ENCODE results near the gene THEMIS2. TPM values are rescaled to one million over a fixed set of nuclear protein-coding genes. Genes with fewer than 3 reads are reported as not detected.

THEMIS2 gene
- total and polyA plus RNA-seq, 4 donors, result 5.3 to 36.1 (median 26.2) TPM

GRCh38 chr1:27858949-27859576 is 13.3 kb upstream of the THEMIS2 start:
- DNase-seq, result no peak
- H3K9me3 ChIP-seq (ENCODE audit: control insufficient read depth, low read length), result no peaks in the 10 kb centered on the region
- H3K36me3 ChIP-seq (ENCODE audit: control insufficient read depth in 1 of 2, insufficient read depth in 2 of 2, low read length in 1 of 2), result no peaks in the 10 kb centered on the region
- no peaks in the 10 kb centered on the region for H3K27me3 ChIP-seq (ENCODE audit: control insufficient read depth in 1 of 2, insufficient read depth in 2 of 2, low read length in 1 of 2)
- WGBS, 2 donors, result 87 to 91% methylated on average over 14 of the region's 14 CpGs
- no peak overlapping the region for H3K4me3 ChIP-seq (ENCODE audit: low read length in 2 of 2)
- no peak for ATAC-seq (ENCODE audit: low FRiP score)
- intact Hi-C loops (cut with DNase I), result loop anchor here in 1 of 2 donors (2.0 kb wide), 1 partner anchor 120 kb away; no protein-coding TSS in a partner anchor
- no peak overlapping the region for H3K27ac ChIP-seq (ENCODE audit: low read depth in 1 of 2, low read length in 2 of 2)
- no peaks in the 10 kb centered on the region for H3K4me1 ChIP-seq (ENCODE audit: control insufficient read depth in 1 of 2, insufficient read depth in 2 of 2, low read length in 2 of 2)

- DNase-seq (no peak), ATAC-seq (ENCODE audit: low FRiP score) (no peak)
- 92 to 95% methylated on average over 10 of the region's 10 CpGs for WGBS, 2 donors
- intact Hi-C loops (cut with DNase I), result loop anchor here in 1 of 2 donors (10.0 kb wide), 1 partner anchor 353 kb away; no protein-coding TSS in a partner anchor
- H3K27me3 ChIP-seq (ENCODE audit: control insufficient read depth in 1 of 2, insufficient read depth in 2 of 2, low read length in 1 of 2), result no peaks in the 10 kb centered on the region
- no peaks in the 10 kb centered on the region for H3K36me3 ChIP-seq (ENCODE audit: control insufficient read depth in 1 of 2, insufficient read depth in 2 of 2, low read length in 1 of 2)
- no peaks in the 10 kb centered on the region for H3K9me3 ChIP-seq (ENCODE audit: control insufficient read depth, low read length)
- H3K27ac ChIP-seq (ENCODE audit: low read depth in 1 of 2, low read length in 2 of 2), result no peak overlapping the region
- H3K4me3 ChIP-seq (ENCODE audit: low read length in 2 of 2), result no peak overlapping the region
- no peaks in the 10 kb centered on the region for H3K4me1 ChIP-seq (ENCODE audit: control insufficient read depth in 1 of 2, insufficient read depth in 2 of 2, low read length in 2 of 2)
Observed at GRCh38 chr1:27861436-27861835, 10.9 kb upstream of the THEMIS2 start.

DNA sequence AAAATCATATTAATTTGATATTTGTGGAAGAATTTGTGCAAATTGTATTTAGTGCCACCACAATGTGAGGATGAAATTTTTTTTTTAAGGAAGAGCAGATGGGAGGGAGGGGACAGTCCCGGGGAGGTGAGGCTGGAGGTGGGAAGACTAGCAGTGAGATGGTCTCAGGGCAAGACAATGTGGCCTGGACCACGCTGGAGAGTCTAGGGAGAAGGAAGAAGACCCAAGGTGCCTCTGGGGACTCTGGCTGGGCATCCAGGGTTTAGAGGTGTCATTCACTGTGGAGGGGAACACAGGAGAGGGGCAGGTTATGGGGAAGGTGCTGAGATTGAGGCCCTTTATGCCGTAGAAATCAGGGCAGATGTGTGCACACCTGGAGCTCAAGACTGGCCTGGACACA is 10.3 kb upstream of the THEMIS2 start:
- 81 to 82% methylated on average over 3 of the region's 3 CpGs for WGBS, 2 donors
- intact Hi-C loops (cut with DNase I), result loop anchor here in 1 of 2 donors (10.0 kb wide), 1 partner anchor 353 kb away; no protein-coding TSS in a partner anchor
- Histone ChIP-seq H3K36me3 (ENCODE audit: control insufficient read depth in 1 of 2, insufficient read depth in 2 of 2, low read length in 1 of 2) (no peaks in the 10 kb centered on the region), H3K27me3 (ENCODE audit: control insufficient read depth in 1 of 2, insufficient read depth in 2 of 2, low read length in 1 of 2) (no peaks in the 10 kb centered on the region), H3K9me3 (ENCODE audit: control insufficient read depth, low read length) (no peaks in the 10 kb centered on the region), H3K4me3 (ENCODE audit: low read length in 2 of 2) (no peak overlapping the region), H3K4me1 (ENCODE audit: control insufficient read depth in 1 of 2, insufficient read depth in 2 of 2, low read length in 2 of 2) (no peaks in the 10 kb centered on the region), H3K27ac (ENCODE audit: low read depth in 1 of 2, low read length in 2 of 2) (no peak overlapping the region)
- no peak for DNase-seq
- ATAC-seq (ENCODE audit: low FRiP score), result no peak

- Histone ChIP-seq H3K27me3 (ENCODE audit: control insufficient read depth in 1 of 2, insufficient read depth in 2 of 2, low read length in 1 of 2) (no peaks in the 10 kb centered on the region), H3K27ac (ENCODE audit: low read depth in 1 of 2, low read length in 2 of 2) (no peak overlapping the region), H3K36me3 (ENCODE audit: control insufficient read depth in 1 of 2, insufficient read depth in 2 of 2, low read length in 1 of 2) (no peaks in the 10 kb centered on the region), H3K4me3 (ENCODE audit: low read length in 2 of 2) (no peak overlapping the region), H3K9me3 (ENCODE audit: control insufficient read depth, low read length) (no peaks in the 10 kb centered on the region), H3K4me1 (ENCODE audit: control insufficient read depth in 1 of 2, insufficient read depth in 2 of 2, low read length in 2 of 2) (no peaks in the 10 kb centered on the region)
- peak in 1 of 2 donors; percentile 86 for DNase-seq
- intact Hi-C loops (cut with DNase I), result loop anchor here in 1 of 2 donors (10.0 kb wide), 1 partner anchor 352 kb away; no protein-coding TSS in a partner anchor
- ATAC-seq (ENCODE audit: low FRiP score), result peak; percentile 66
- 87% methylated on average over 9 of the region's 9 CpGs for WGBS, 2 donors
Observed at GRCh38 chr1:27862671-27863537, 9.4 kb upstream of the THEMIS2 start.

DNA sequence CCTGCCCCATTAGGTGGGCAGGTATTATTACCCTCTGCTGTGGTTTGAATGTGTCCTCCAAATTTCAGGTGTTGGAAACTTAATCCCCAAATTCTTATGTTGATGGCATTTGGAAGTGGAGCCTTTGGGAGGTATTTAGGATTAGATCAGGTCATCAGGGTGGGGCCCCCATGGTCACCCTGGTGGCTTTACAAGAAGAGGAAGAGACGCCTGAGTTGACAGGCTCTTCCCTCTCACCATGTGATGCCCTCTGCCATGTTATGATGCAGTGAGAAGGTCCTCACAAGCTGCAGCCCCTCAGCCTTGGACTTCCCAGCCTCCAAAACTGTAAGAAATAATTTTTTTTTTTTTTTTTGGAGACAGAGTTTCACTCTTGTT is 8.8 kb upstream of the THEMIS2 start:
- Histone ChIP-seq H3K27ac (ENCODE audit: low read depth in 1 of 2, low read length in 2 of 2) (no peak overlapping the region), H3K4me1 (ENCODE audit: control insufficient read depth in 1 of 2, insufficient read depth in 2 of 2, low read length in 2 of 2) (no peaks in the 10 kb centered on the region), H3K4me3 (ENCODE audit: low read length in 2 of 2) (no peak overlapping the region), H3K9me3 (ENCODE audit: control insufficient read depth, low read length) (no peaks in the 10 kb centered on the region), H3K36me3 (ENCODE audit: control insufficient read depth in 1 of 2, insufficient read depth in 2 of 2, low read length in 1 of 2) (no peaks in the 10 kb centered on the region), H3K27me3 (ENCODE audit: control insufficient read depth in 1 of 2, insufficient read depth in 2 of 2, low read length in 1 of 2) (no peaks in the 10 kb centered on the region)
- DNase-seq, result no peak
- ATAC-seq (ENCODE audit: low FRiP score), result no peak
- 90 to 95% methylated on average over 1 of the region's 1 CpG for WGBS, 2 donors
- intact Hi-C loops (cut with DNase I), result loop anchor here in 1 of 2 donors (10.0 kb wide), 1 partner anchor 351 kb away; no protein-coding TSS in a partner anchor

- no peaks in the 10 kb centered on the region for H3K27me3 ChIP-seq (ENCODE audit: control insufficient read depth in 1 of 2, insufficient read depth in 2 of 2, low read length in 1 of 2)
- H3K27ac ChIP-seq (ENCODE audit: low read depth in 1 of 2, low read length in 2 of 2), result no peak overlapping the region
- DNase-seq (peak in 1 of 2 donors; percentile 62), ATAC-seq (ENCODE audit: low FRiP score) (no peak)
- H3K9me3 ChIP-seq (ENCODE audit: control insufficient read depth, low read length), result no peaks in the 10 kb centered on the region
- intact Hi-C loops (cut with DNase I), result loop anchor here in 1 of 2 donors (10.0 kb wide), 1 partner anchor 350 kb away; no protein-coding TSS in a partner anchor
- H3K36me3 ChIP-seq (ENCODE audit: control insufficient read depth in 1 of 2, insufficient read depth in 2 of 2, low read length in 1 of 2), result no peaks in the 10 kb centered on the region
- H3K4me3 ChIP-seq (ENCODE audit: low read length in 2 of 2), result no peak overlapping the region
- no peaks in the 10 kb centered on the region for H3K4me1 ChIP-seq (ENCODE audit: control insufficient read depth in 1 of 2, insufficient read depth in 2 of 2, low read length in 2 of 2)
- WGBS, 2 donors, result 88 to 89% methylated on average over 8 of the region's 8 CpGs
Observed at GRCh38 chr1:27864264-27864895, 8.0 kb upstream of the THEMIS2 start.

DNA sequence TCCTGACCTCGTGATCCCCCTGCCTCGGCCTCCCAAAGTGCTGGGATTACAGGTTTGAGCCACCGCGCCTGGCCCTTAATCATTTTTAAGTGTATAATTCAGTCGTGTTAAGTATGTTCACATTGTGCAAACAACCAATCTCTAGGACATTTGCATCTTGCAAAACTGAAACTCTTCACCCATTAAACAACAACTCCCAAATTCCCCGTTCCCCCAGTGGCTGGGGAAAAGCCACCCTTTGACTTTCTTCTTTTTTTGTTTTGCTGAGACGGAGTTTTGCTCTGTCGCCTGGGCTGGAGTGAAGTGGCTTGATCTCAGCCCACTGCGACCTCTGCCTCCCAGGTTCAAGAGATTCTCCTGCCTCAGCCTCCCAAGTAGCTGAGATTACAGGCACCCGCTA is 6.5 kb upstream of the THEMIS2 start:
- Histone ChIP-seq H3K27ac (ENCODE audit: low read depth in 1 of 2, low read length in 2 of 2) (no peak overlapping the region), H3K4me1 (ENCODE audit: control insufficient read depth in 1 of 2, insufficient read depth in 2 of 2, low read length in 2 of 2) (no peaks in the 10 kb centered on the region), H3K36me3 (ENCODE audit: control insufficient read depth in 1 of 2, insufficient read depth in 2 of 2, low read length in 1 of 2) (no peaks in the 10 kb centered on the region), H3K27me3 (ENCODE audit: control insufficient read depth in 1 of 2, insufficient read depth in 2 of 2, low read length in 1 of 2) (no peaks in the 10 kb centered on the region), H3K9me3 (ENCODE audit: control insufficient read depth, low read length) (no peaks in the 10 kb centered on the region), H3K4me3 (ENCODE audit: low read length in 2 of 2) (no peak overlapping the region)
- ATAC-seq (ENCODE audit: low FRiP score), result no peak
- intact Hi-C loops (cut with DNase I), result loop anchor here in 1 of 2 donors (10.0 kb wide), 1 partner anchor 349 kb away; no protein-coding TSS in a partner anchor
- 95 to 96% methylated on average over 10 of the region's 10 CpGs for WGBS, 2 donors
- DNase-seq, result peak in 1 of 2 donors; percentile 21

GRCh38 chr1:27868556-27868931 is 3.8 kb upstream of the THEMIS2 start:
- intact Hi-C loops (cut with DNase I), result loop anchor here in 1 of 2 donors (10.0 kb wide), 1 partner anchor 346 kb away; no protein-coding TSS in a partner anchor
- no peak for ATAC-seq (ENCODE audit: low FRiP score)
- no peak for DNase-seq
- no peak overlapping the region for H3K27ac ChIP-seq (ENCODE audit: low read depth in 1 of 2, low read length in 2 of 2)
- 86 to 88% methylated on average over 11 of the region's 11 CpGs for WGBS, 2 donors
- H3K9me3 ChIP-seq (ENCODE audit: control insufficient read depth, low read length), result no peaks in the 10 kb centered on the region
- H3K36me3 ChIP-seq (ENCODE audit: control insufficient read depth in 1 of 2, insufficient read depth in 2 of 2, low read length in 1 of 2), result no peaks in the 10 kb centered on the region
- H3K4me3 ChIP-seq (ENCODE audit: low read length in 2 of 2), result no peak overlapping the region
- no peaks in the 10 kb centered on the region for H3K27me3 ChIP-seq (ENCODE audit: control insufficient read depth in 1 of 2, insufficient read depth in 2 of 2, low read length in 1 of 2)
- H3K4me1 ChIP-seq (ENCODE audit: control insufficient read depth in 1 of 2, insufficient read depth in 2 of 2, low read length in 2 of 2), result no peaks in the 10 kb centered on the region
